KMS-11 (cell line): Measurements from ENCODE around the gene PRCD.

Source experiments
- H2AFZ ChIP-seq: fragments of 200-600 bp; sonication (generic); 2 replicates; pipeline ENCODE4 v1.6.1; 2016; ENCODE audit warnings: antibody characterized with exemption, mixed run types, low read depth
- H3K27ac ChIP-seq: fragments of 200-600 bp; sonication (generic); 2 replicates; pipeline ENCODE4 v1.6.1; 2016; ENCODE audit warnings: mild to moderate bottlenecking, mixed run types
- H3K27me3 ChIP-seq: fragments of 200-600 bp; sonication (generic); 2 replicates; pipeline ENCODE4 v1.6.1; 2017; ENCODE audit warnings: mild to moderate bottlenecking, low read depth, mixed run types, moderate library complexity; ENCODE audit not compliant: insufficient read depth
- H3K36me3 ChIP-seq: fragments of 200-600 bp; sonication (generic); 2 replicates; pipeline ENCODE4 v1.6.1; 2017; ENCODE audit warnings: mild to moderate bottlenecking, mixed run types; ENCODE audit not compliant: insufficient read depth
- H3K4me1 ChIP-seq: fragments of 200-600 bp; sonication (generic); 2 replicates; pipeline ENCODE4 v1.6.1; 2016; ENCODE audit warnings: mild to moderate bottlenecking, low read depth, mixed run types; ENCODE audit not compliant: poor library complexity, severe bottlenecking
- H3K4me2 ChIP-seq: fragments of 200-600 bp; sonication (generic); 2 replicates; pipeline ENCODE4 v1.7.0; 2016; ENCODE audit warnings: mild to moderate bottlenecking, mixed run types
- H3K4me3 ChIP-seq: fragments of 200-600 bp; sonication (generic); IDR thresholded peaks from 2 replicates; pipeline ENCODE4 v1.6.1; 2017; ENCODE audit warnings: low read depth, low read length, mixed read lengths; ENCODE audit not compliant: insufficient read depth
- H3K79me2 ChIP-seq: fragments of 200-600 bp; sonication (generic); 2 replicates; pipeline ENCODE4 v1.6.1; 2016; ENCODE audit warnings: low read depth, mixed run types; ENCODE audit not compliant: insufficient read depth
- H3K9ac ChIP-seq: fragments of 200-600 bp; sonication (generic); 2 replicates; pipeline ENCODE4 v1.6.1; 2016; ENCODE audit warnings: mild to moderate bottlenecking, mixed run types
- H4K20me1 ChIP-seq: fragments of 200-600 bp; sonication (generic); 2 replicates; pipeline ENCODE4 v1.6.1; 2016; ENCODE audit warnings: mild to moderate bottlenecking, mixed run types; ENCODE audit not compliant: insufficient read depth
- TF ChIP-seq, protein P1 (sequence below): fragments of 200-600 bp; sonication (generic); conservative IDR thresholded peaks from 2 replicates; pipeline ENCODE4 v1.6.1; 2017; ENCODE audit warnings: low read depth, mild to moderate bottlenecking, antibody characterized with exemption, low read length, moderate library complexity, mixed read lengths

Gene PRCD

DNA sequence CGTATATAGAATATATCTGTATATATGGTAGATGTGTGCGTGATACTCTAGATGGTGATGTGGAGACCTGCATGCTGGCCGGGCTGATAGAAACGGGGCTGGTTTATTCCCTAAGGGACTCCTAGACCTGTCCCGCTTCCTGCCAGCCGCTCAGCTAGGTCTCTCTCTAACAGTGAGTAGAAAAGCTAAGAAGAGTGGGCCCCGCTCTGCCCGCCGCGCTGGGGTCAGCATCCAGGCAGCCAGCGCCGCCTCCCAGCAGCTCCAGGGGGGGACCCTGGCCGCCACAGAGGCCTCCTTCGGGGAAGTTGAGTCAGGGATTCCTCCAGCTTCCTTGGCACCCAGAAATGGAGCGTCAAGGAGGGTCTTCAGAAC, 11.7 kb upstream of the PRCD start:
- Histone ChIP-seq H3K4me3 (no peak overlapping the region), H3K9ac (no peak overlapping the region), H3K27me3 (peaks cover 37% of the 10 kb centered on the region; the same call in 1 of the 2 replicates), H3K4me1 (peaks cover 4% of the 10 kb centered on the region), H4K20me1 (no peaks in the 10 kb centered on the region), H3K4me2 (no peak overlapping the region), H2AFZ (no peak overlapping the region), H3K36me3 (no peaks in the 10 kb centered on the region), H3K79me2 (no peaks in the 10 kb centered on the region), H3K27ac (no peak overlapping the region)
- TF ChIP-seq, protein P1, sequence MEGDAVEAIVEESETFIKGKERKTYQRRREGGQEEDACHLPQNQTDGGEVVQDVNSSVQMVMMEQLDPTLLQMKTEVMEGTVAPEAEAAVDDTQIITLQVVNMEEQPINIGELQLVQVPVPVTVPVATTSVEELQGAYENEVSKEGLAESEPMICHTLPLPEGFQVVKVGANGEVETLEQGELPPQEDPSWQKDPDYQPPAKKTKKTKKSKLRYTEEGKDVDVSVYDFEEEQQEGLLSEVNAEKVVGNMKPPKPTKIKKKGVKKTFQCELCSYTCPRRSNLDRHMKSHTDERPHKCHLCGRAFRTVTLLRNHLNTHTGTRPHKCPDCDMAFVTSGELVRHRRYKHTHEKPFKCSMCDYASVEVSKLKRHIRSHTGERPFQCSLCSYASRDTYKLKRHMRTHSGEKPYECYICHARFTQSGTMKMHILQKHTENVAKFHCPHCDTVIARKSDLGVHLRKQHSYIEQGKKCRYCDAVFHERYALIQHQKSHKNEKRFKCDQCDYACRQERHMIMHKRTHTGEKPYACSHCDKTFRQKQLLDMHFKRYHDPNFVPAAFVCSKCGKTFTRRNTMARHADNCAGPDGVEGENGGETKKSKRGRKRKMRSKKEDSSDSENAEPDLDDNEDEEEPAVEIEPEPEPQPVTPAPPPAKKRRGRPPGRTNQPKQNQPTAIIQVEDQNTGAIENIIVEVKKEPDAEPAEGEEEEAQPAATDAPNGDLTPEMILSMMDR = no peak

DNA sequence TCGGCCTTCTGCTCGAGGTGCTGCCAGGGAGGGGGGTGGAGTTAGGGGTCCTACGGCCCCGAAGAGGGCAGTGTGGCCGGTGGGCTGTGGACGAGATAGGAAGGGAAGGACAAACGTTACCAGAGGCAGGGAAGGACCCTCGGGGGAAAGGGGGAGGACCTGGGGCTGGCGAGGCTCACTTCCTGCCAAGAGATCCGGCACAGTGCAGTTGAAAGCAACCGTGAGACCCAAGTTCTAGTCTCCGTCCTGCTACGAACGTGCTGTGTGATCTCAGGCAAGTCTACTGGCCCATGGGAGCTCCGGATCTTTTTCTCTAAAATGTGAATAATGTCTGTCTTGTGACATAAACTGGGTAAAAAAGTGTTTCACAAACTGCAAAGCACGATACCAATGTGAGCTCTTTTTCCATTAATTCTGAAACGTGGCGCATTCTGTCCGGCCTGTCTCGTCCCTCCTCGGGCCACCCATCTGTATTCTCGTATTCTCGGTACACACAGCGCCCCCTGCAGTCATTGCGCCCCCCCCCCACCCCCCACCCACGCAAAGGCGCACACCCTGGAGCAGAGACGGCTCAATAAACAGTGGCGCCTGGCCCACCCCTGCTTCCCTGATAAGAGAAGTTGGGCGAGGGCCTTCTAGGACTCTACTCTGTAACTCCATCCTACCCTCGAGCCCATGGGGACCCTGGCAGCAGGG, 11.2 kb upstream of the PRCD start:
- H3K27me3 ChIP-seq = peaks cover 32% of the 10 kb centered on the region; the same call in 1 of the 2 replicates
- no peak overlapping the region for H2AFZ ChIP-seq
- no peak overlapping the region for H3K4me3 ChIP-seq
- H3K36me3 ChIP-seq = no peaks in the 10 kb centered on the region
- H3K9ac ChIP-seq = no peak overlapping the region
- TF ChIP-seq, protein P1 = no peak
- no peaks in the 10 kb centered on the region for H3K4me1 ChIP-seq
- H3K27ac ChIP-seq = no peak overlapping the region
- H3K4me2 ChIP-seq = no peak overlapping the region
- H4K20me1 ChIP-seq = no peaks in the 10 kb centered on the region
- no peaks in the 10 kb centered on the region for H3K79me2 ChIP-seq

DNA sequence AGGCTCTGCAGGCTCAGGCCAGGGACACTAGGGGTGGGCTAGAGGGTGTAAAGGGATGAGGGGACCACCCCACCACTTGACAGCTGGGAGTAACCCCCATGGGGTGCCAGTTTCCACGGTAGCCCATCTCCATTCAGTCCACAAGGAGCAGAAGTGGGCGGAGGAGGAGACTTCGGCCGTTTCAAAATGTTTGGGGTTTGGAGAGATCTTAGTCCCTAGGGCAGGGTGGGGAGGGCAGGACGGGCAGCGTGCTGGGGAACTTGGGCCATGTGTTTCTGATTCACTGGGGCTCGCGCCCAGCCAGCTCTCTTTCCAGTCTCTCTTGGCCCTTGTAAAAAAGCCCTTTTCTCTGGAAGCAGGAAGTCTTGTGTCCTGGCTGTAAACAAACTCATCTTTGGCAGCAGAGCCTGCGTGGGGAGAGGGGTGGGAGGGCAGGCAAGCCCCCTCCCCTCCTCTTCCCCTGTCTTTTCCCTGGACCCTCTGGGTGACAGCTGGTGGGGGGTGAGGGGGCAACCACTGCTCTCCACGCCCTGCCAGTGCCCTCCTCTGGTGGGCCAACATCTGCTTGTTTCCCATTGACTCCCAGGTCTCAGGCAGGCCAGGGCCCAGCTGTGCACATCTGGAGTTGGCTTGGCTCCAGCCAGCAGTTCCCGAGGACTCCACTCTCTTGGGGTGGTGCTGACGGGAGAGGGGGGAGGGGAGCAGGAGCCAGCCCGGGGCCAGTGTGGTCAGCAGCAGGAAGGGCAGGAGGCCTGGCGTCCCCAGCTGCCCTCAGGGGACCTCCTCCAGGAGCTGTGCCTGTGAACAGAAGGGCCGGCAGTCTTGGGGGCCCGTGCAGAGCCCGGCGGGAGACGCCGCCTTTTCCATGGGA, 10.4 kb upstream of the PRCD start:
- Histone ChIP-seq H3K4me3 (no peak overlapping the region), H3K27ac (no peak overlapping the region), H3K36me3 (no peaks in the 10 kb centered on the region), H3K27me3 (peaks cover 26% of the 10 kb centered on the region; the same call in 1 of the 2 replicates), H4K20me1 (no peaks in the 10 kb centered on the region), H3K9ac (no peak overlapping the region), H2AFZ (no peak overlapping the region), H3K4me1 (no peaks in the 10 kb centered on the region), H3K4me2 (no peak overlapping the region), H3K79me2 (no peaks in the 10 kb centered on the region)
- TF ChIP-seq, protein P1 = no peak

DNA sequence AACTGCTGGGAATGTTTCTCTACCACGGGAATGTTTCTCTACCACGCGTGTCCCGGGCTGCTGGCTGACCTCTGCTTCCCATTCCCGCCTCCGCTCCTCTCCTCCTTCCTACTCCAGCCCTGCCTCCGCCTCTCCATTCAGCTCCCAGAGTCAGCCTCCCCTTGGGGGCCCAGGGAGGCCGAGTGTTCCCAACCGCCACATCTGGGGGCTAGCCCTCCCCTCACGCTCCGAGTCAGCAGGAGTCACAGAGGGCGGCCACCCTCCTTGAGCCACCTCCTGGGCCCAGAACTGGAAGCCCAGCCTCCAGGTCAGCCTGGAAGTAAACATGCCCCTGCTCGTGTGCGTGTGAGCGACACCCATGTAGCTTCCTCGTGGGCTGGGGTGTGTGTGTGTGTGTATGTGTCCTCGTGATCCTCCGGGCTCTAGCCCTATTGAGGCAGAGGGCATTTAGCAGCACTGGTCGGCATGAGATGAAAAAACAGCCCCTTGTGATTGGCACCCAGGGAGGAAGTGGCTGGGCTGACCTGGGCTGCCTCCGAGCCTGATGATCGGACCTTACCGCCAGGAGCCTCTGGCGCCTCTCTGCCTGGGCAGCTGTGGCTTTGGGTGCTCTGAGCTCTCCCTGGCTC, 9.6 kb upstream of the PRCD start:
- H3K36me3 ChIP-seq = no peaks in the 10 kb centered on the region

More for the DNA sequence above, 9.6 kb upstream of the PRCD start:
- Histone ChIP-seq H3K4me1 (no peaks in the 10 kb centered on the region), H4K20me1 (no peaks in the 10 kb centered on the region), H3K79me2 (no peaks in the 10 kb centered on the region), H3K4me2 (no peak overlapping the region), H3K27me3 (peaks cover 26% of the 10 kb centered on the region; the same call in 1 of the 2 replicates), H3K27ac (no peak overlapping the region), H3K9ac (no peak overlapping the region), H3K4me3 (no peak overlapping the region), H2AFZ (no peak overlapping the region)
- TF ChIP-seq, protein P1 = no peak
